ENCODE measurements around the gene LRRC36. TPM values are rescaled to one million over a fixed set of nuclear protein-coding genes. Genes with fewer than 3 reads are reported as not detected.

LRRC36 gene, protein sequence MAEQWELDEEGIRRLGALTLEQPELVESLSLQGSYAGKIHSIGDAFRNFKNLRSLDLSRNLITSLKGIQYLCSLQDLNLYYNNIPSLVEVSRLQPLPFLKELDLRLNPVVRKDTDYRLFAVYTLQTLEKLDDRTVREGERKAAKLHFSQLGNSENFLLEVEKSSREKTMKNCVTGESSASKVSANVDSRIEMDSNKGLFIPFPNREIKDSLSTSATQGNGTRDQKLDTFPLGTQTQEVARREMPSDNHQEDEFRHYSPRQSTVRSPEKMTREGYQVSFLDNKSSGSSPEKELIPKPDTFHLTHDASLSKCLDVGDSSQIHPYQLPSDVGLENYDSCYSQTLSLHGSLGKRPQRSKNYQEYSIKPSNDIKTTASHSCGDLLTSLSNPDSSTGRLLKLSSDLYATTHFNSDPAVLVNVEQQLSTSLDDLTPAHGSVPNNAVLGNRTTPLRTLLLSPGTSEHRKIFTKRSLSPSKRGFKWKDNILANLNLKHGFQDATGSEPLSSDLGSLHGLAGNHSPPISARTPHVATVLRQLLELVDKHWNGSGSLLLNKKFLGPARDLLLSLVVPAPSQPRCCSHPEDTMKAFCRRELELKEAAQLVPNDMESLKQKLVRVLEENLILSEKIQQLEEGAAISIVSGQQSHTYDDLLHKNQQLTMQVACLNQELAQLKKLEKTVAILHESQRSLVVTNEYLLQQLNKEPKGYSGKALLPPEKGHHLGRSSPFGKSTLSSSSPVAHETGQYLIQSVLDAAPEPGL
- 1.4 TPM for total RNA-seq

DNA sequence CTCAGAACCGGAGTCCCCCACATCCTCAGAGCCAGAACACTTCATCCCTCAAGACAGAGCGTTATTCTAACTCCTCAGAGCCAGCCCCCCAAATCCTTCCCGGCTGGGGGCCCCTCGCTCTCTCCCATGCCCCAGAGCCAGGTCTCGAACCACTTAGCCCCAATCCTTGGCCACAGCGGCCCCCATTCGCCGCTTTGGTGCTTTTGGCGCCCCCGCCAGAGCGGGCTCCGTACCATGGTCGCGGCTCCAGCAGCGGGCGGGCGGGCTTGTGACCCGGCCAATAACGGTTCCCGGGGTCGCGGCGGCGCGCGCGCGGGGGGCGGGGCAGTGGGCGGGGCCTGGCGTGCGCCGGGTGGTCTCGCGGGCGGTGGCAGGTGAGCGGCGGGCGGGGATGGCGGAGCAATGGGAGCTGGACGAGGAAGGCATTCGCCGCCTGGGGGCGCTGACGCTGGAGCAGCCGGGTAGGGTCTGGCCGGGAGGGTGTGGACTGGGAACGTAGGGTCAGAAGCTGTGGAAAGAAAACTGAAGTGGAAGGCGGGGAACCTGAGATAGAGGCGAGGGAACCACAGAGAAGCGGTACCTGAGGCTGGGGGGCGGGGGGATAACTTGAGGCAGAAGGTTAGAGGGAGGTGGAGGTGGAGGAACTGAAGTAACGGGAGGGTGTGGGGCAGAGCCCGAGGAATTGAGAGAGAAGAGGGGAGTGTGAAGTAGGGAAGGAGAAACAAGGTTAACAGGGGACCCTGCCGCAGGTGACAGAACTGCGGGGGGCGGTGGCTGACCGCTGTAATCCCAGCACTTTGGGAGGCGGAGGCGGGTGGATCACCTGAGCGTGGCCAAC is at the start of gene LRRC36, which contains the start of gene KCTD19:
Gene LRRC36 (plus strand): TSS at position 344 of the 838 bp plus-strand sequence. CDS start 48 bp downstream, at position 392.
Gene KCTD19 (minus strand): TSS at position 270 of the 838 bp plus-strand sequence. CDS start 34 bp downstream, at position 236.
- DNase-seq: peak; percentile 8

DNA sequence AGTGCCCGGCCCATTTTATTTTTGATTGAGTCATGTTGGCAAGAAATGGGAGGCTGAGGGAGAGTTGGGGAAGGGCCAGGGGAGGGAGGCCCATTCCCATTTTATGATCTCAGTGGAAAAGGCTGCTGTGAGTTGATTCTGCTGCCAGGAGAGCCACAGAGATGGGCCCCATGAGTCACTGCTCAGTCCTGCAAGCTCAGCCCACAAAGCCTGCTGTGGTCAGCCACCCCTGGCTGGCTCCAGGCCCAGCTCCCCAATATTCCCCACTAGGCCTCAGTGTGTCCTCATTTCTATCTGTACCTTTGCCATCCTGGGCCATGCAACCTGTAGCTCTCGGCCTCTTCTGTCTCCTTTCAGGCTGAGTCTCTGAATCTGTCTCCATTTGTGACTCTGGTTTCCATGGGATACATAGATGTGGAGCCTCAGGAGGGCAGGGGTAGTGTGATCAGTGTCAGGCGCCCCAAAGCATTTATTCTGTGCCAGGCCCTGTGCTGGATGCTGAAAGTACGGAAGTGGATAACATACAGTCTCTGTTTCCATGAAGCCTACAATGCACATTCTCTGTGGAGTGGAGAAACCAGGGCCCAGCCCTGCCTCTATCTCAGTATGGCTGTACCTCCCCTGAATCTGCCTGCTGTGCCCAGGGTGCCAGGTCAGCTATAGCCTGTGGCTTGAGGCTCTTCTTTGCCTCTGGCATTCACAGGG is 49.2 kb upstream of the LRRC36 start:
- DNase-seq: no peak

DNA sequence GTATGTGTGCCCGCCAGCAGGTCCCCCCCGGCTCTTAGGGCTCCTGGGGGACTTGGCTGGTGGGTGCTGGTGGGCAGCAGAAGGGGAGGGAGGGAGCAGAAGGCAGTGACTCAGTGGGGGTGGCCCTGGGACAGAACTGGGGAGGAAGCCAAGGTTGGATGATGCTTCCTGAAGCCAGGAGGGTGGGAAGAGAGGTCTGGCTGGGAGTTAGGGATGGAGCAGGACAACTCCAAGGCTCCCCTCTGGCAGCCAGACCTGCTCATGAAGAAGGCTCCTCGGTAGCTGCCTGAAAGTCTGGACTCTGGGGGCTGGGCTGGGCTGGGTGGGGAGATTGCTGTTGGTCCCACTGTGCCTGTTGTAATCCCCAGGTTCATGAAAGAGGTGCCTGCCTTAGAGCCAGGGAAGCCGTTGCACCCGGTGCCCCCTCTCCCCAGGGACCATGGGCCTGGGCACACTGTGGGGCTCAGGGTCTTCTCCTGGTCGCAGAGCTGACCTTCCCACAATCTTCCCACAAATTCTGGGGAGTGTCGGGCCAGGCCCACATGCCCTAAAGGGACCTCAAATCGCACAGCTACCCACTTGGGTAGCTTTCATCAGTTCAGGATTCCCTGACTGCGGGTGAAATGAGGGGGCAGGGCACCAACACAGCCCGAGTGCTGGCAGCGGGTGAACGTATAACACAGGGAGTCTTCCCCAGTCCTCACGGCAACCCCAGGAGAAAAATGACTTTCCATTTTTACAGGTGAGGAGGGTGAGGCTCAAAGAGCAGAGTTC is 48.4 kb upstream of the LRRC36 start:
- DNase-seq: no peak

DNA sequence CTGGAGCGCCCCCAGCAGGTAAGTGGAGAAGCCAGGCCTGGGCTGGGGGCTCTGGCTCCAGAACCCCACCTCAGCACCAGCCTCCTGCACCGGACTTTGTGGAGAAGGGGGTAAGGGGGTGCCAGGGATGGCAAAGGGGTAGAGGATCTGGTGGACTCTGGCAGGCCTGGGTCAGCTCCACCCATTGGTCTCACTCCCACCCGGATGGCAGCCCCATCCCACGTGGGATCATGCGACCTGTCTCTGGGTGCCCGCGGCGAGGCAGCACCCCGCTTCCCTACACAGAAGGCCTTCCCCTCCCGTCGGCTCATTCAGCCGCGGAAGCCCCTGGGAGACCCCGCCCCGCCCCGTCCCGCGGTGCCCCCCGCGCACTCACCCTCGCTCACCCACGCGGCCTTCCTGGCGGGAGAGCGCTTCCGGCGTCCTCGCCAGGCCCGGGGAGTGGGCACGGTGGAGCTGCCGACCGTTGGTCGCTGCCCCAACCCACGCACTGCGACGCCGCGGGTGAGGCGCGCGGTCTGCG is 47.8 kb upstream of the LRRC36 start:
- DNase-seq: no peak

DNA sequence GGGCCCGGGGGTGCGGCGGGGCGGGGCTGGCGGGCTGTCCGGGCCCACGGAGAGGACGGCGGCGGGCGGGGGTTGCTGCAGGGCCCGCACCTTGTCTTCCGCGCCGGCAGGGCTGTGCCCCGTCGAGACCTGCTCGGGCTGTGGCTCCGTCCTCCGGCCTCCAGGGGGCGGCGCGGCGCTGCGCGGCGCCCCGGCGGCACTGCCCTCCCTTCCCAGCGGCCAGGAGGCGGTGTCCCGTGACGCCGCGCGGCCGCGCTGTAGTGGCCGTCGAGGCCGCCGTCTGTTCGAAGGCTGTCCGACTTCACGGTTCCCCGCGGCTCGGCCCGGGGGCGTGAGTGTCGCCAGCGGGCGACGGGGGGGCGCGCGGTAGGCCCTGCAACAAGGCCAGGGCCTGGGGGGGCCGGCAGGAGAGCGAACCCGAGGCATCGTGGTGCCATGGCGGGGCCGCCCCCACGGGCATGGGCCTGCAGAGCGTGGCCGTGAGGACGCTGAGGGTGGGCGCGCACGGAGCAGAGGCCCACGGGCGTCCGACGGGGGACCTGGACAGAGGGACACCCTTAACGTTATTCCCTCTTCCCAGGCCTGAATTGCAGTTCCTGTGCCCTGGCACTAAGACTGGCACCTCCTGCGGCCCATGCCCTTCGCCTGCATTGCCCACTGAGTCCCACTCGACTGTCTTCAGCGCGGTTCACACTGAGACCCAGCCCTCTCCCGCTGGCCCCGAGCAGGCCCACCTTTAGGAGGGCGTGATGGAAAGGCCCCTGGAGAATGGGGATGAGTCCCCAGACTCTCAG is 47.1 kb upstream of the LRRC36 start, which contains the start of gene PLEKHG4:
Gene PLEKHG4 (plus strand): TSS at position 237 of the 794 bp plus-strand sequence. CDS start 513 bp downstream, at position 750.
- DNase-seq: no peak

DNA sequence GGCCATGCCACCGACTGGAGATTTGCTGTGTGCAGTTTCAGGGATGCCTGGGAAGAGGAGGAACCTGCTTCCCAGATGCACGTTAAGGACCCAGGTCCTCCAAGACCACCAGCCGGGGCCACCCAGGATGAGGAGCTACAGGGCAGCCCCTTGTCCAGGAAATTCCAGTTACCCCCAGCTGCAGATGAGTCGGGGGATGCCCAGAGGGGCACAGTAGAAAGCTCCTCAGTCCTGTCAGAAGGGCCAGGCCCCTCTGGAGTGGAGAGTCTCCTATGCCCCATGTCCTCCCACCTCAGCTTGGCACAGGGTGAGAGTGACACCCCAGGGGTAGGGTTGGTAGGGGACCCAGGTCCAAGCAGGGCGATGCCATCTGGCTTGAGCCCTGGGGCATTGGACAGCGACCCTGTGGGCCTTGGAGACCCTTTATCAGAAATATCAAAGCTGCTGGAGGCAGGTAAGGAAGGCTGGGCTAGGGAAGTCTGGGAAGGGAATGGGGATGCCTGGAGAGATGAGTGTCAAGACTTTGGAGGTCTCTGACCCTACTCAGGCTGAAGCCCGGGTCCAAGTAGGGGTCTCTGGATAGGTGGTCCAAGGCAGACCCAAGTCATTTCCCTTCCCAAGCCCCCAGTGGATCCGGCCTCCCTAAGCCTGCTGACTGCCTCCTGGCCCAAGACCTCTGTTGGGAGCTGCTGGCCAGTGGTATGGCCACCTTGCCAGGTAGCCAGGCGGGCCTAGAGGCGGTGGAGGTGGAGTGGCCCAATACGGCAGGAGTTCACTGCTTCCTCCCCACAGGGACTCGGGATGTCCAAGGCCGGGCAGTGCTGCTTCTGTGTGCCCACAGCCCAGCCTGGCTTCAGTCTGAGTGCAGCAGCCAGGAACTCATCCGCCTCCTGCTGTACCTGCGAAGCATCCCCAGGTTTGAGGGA is 46.3 kb upstream of the LRRC36 start:
- DNase-seq: no peak

DNA sequence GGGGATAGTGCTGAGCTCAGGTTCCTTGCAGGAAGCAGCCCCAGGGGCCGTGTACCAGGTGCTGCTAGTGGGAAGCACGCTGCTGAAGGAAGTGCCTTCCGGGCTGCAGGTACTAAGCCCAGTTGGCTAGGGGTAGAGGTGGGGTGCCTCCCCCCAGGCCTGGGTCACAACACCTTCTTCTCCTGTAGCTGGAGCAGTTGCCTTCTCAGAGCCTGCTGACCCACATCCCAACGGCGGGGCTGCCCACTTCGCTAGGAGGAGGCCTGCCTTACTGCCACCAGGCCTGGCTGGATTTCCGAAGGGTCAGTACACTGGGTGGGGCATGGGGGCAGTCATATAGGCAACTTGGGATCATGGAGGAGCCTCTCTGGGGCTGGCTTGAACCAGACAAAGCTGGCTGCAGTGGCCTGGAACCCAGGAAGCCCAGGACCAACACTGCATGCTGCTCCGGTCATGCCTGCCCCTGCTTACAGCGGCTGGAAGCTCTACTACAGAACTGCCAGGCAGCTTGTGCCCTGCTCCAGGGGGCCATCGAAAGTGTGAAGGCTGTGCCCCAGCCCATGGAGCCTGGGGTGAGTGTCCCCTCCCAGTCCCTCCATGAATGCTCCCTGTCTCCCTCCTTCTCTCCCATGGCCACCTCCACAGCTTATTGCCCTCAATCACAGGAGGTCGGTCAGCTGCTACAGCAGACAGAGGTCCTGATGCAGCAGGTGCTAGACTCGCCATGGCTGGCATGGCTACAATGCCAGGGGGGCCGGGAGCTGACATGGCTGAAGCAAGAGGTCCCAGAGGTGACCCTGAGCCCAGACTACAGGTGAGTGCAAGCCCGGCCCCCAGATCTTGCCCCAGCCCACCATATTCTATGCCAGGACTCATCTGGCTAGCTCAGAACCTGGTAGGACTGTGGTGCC is 44.8 kb upstream of the LRRC36 start:
- DNase-seq: no peak

DNA sequence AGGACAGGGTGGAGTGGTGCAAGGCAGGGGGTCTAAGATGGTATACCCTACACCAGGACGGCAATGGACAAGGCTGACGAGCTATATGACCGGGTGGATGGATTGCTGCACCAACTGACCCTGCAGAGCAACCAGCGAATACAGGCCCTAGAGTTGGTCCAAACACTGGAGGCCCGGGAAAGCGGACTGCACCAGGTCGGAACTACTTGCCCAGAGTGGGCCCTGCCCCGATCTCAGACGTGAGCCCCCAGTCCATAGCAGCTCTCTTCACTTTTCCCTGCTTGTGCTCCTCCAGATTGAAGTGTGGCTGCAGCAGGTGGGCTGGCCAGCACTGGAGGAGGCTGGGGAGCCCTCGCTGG is 44.2 kb upstream of the LRRC36 start:
- no peak for DNase-seq

DNA sequence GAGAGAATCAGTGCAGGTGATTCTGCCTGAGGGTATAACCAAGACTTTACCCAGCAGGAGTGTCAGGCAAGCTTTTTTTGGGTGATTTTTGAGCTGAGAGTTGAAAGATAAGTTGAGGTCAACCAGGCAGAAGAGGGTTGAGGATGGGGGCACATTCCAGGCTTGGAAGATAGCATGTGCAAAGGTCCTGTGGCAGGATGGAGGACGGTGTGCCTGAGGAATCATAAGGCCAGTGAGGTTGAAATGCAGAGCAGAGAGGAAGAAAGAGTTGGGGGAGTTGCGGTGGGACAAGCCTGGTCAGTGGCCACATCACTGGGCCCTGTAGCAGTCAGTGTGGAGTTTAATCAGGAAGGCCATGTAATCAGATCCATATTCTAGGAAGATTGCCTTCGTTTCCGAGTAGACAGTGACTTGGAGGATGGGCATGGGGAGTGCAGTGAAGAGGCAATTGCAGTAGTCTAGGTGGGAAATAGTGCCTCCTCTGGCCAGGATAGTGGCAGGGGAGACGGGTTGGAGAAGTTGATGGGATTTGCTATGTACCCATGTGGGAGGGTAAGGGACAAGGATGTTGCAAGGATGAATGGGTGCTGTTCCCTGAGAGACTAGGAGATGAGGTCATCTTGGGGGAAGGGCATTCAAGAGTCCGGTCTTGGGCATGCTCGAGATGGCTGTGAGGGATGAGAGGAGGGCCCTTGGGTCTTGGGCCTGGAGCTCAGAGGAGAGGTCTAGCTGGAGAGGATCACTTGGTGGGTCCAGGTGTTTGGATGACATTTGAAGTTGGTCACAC is 43.4 kb upstream of the LRRC36 start:
- DNase-seq: no peak

DNA sequence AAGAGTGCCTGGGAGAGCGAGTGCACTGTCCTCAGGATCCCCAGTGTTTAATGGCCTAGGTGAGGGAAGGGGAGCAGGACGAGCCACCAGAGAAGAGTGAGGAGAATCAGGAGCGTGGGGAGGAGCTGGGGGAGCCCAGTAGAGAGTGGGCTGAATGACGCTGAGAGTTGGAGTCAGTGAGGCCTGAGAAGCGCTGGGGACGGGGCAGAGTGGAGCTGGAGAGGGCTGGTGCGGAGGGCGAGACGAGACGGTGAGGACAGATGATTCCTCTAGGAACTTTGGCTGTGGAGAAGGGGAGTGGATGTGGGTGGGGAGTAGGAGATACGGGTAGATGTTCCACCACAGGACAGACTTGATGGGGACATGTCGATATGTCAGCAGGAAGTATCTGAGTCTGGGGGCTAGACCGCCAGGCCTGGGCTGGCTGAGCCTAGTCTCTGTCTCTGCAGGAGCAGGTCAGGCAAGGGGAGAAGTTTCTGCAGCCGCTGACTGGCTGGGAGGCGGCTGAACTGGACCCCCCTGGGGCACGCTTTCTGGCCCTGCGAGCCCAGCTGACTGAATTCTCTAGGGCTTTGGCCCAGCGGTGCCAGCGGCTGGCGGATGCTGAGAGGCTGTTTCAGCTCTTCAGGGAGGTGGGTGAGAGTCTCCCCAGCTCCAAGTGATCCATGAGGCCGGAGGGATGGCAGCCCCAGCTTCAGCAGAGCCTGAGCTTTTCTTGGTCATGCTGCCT is 42.6 kb upstream of the LRRC36 start:
- no peak for DNase-seq

DNA sequence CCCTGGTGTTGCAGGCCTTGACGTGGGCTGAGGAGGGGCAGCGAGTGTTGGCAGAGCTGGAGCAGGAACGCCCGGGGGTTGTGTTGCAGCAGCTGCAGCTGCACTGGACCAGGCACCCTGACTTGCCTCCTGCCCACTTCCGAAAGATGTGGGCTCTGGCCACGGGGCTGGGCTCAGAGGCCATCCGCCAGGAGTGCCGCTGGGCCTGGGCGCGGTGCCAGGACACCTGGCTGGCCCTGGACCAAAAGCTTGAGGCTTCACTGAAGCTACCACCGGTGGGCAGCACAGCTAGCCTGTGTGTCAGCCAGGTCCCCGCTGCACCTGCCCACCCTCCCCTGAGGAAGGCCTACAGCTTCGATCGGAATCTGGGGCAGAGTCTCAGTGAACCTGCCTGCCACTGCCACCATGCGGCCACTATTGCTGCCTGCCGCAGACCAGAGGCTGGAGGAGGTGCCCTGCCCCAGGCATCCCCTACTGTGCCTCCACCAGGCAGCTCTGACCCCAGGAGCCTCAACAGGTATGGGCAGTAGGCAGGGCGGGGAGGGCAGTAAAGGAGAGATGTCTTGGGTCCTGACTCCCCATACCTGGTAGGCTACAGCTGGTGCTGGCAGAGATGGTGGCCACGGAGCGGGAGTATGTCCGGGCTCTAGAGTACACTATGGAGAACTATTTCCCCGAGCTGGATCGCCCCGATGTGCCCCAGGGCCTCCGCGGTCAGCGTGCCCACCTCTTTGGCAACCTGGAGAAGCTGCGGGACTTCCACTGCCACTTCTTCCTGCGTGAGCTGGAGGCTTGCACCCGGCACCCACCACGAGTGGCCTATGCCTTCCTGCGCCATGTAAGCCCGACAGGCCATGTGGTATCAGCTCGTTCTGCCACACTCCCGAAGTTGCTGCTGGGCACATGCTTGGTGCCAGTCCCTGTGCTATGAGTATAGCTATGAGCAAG is 41.6 kb upstream of the LRRC36 start:
- DNase-seq: no peak

DNA sequence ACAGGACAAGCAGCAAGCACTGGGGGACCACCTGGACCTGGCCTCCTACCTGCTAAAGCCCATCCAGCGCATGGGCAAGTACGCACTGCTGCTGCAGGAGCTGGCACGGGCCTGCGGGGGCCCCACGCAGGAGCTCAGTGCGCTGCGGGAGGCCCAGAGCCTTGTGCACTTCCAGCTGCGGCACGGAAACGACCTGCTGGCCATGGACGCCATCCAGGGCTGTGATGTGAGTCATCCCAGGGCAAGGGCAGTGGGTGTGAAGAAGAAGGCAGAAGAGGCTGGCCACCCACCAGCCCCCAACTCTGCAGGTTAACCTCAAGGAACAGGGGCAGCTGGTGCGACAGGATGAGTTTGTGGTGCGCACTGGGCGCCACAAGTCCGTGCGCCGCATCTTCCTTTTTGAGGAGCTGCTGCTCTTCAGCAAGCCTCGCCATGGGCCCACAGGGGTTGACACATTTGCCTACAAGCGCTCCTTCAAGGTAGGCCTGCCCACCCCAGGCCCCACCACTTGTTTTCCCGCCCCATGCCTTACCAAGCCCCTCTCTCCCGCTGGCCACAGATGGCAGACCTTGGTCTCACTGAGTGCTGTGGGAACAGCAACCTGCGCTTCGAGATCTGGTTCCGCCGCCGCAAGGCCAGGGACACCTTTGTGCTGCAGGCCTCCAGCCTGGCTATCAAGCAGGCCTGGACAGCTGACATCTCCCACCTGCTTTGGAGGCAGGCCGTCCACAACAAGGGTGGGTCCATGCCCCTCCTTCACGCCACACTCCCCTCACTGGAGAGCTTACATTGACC is 40.0 kb upstream of the LRRC36 start:
- no peak for DNase-seq

DNA sequence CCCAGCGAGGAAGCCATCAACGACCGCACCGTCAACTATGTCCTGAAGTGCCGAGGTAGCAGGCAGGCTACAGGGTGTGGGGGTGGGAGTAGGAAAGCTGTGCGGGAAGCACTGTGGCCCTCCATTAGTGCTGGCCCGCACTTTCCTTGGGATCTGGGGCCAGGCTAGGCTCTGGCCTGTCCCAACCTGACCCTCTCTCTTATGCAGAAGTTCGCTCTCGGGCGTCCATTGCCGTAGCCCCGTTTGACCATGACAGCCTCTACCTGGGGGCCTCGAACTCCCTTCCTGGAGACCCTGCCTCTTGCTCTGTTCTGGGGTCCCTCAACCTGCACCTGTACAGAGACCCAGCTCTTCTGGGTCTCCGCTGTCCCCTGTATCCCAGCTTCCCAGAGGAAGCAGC is 38.7 kb upstream of the LRRC36 start:
- no peak for DNase-seq

DNA sequence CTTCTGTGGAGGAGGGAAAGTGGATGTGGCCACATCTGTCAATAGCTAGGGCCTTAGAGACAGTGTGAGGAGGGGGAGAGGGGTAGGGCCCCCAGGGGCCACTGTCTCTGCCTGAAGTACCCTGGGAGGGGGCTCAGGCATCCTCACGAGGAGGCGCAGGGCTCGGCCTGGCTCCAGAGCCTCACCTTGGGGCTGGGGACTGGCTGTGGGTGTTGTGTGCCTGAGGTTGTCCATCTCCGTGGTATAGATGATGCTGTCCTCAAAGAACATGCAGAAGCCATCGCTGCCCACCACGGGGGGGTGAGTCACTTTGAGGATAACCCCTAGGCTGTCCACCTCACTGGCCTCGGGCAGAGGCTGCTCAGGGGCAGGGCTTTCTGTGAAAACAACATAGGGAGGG is 35.2 kb upstream of the LRRC36 start:
- DNase-seq: no peak

All from occipital lobe (tissue), 2 donors.